GM12874 (cell line): ENCODE results near the gene GUCY1A2.

Source experiments
- CTCF ChIP-seq: IDR thresholded peaks from 2 replicates; pipeline ENCODE4 v1.5.1; 2011; ENCODE audit warnings: low read depth, mild to moderate bottlenecking, control low read depth, low read length, moderate library complexity; ENCODE audit not compliant: insufficient read depth

Gene GUCY1A2

GRCh38 chr11:106937111-106937510 is 81.2 kb downstream of the GUCY1A2 start:
- TF ChIP-seq CTCF = no peak

- TF ChIP-seq CTCF = no peak
These were observed 93.0 kb downstream of the GUCY1A2 start for GRCh38 chr11:106925245-106925644.

- TF ChIP-seq CTCF = no peak
These were observed 97.3 kb downstream of the GUCY1A2 start for GRCh38 chr11:106920899-106921509.

GRCh38 chr11:106917973-106918372 is 100.3 kb downstream of the GUCY1A2 start:
- peak; percentile 58 for TF ChIP-seq CTCF

GRCh38 chr11:106914409-106914808 is 103.9 kb downstream of the GUCY1A2 start:
- TF ChIP-seq CTCF = no peak

- no peak for TF ChIP-seq CTCF
These were observed 105.1 kb downstream of the GUCY1A2 start for GRCh38 chr11:106913141-106913540.

- TF ChIP-seq CTCF = no peak
These were observed 113.5 kb downstream of the GUCY1A2 start for GRCh38 chr11:106904826-106905225.

- no peak for TF ChIP-seq CTCF
These were observed 128.6 kb downstream of the GUCY1A2 start for GRCh38 chr11:106889718-106890117.
